ENCODE data around the gene POPDC2.
"Not testable (repeated sequence)": the region's sequence is repeated elsewhere in the genome, so short reads cannot be mapped to it uniquely, and the experiment has no call there.

Gene POPDC2

GRCh38 chr3:119611664-119612063 is 48.7 kb downstream of the POPDC2 start:
- DNase-seq: no peak

GRCh38 chr3:119609301-119609700 is 51.1 kb downstream of the POPDC2 start:
- no peak for DNase-seq

GRCh38 chr3:119608405-119609000 is 51.9 kb downstream of the POPDC2 start:
- DNase-seq: no peak

GRCh38 chr3:119604878-119605277 is 55.5 kb downstream of the POPDC2 start:
- no peak for DNase-seq

- no peak for DNase-seq
These were observed 57.7 kb downstream of the POPDC2 start for GRCh38 chr3:119602676-119603075.

- no peak for DNase-seq
These were observed 59.2 kb downstream of the POPDC2 start for GRCh38 chr3:119601154-119601553.

- no peak for DNase-seq
These were observed 59.7 kb downstream of the POPDC2 start for GRCh38 chr3:119600732-119601131.

- DNase-seq: no peak
These were observed 60.7 kb downstream of the POPDC2 start for GRCh38 chr3:119599558-119600174.

GRCh38 chr3:119598410-119599098 is 61.8 kb downstream of the POPDC2 start:
- no peak for DNase-seq

- DNase-seq: no peak
These were observed 62.7 kb downstream of the POPDC2 start, which contains the start of gene PLA1A for GRCh38 chr3:119597548-119598288. Gene PLA1A (plus strand): TSS chr3:119597885. CDS start chr3:119597914, 29 bp downstream.

GRCh38 chr3:119596398-119596797 is 64.0 kb downstream of the POPDC2 start:
- no peak for DNase-seq

GRCh38 chr3:119595639-119596334 is 64.6 kb downstream of the POPDC2 start:
- no peak for DNase-seq

- not testable (repeated sequence) for DNase-seq
These were observed 65.5 kb downstream of the POPDC2 start for GRCh38 chr3:119594929-119595328.

- no peak for DNase-seq
These were observed 66.3 kb downstream of the POPDC2 start for GRCh38 chr3:119594066-119594465.

GRCh38 chr3:119592861-119593260 is 67.5 kb downstream of the POPDC2 start:
- no peak for DNase-seq
